ENCODE measurements around the gene HPCAL1.

DNA sequence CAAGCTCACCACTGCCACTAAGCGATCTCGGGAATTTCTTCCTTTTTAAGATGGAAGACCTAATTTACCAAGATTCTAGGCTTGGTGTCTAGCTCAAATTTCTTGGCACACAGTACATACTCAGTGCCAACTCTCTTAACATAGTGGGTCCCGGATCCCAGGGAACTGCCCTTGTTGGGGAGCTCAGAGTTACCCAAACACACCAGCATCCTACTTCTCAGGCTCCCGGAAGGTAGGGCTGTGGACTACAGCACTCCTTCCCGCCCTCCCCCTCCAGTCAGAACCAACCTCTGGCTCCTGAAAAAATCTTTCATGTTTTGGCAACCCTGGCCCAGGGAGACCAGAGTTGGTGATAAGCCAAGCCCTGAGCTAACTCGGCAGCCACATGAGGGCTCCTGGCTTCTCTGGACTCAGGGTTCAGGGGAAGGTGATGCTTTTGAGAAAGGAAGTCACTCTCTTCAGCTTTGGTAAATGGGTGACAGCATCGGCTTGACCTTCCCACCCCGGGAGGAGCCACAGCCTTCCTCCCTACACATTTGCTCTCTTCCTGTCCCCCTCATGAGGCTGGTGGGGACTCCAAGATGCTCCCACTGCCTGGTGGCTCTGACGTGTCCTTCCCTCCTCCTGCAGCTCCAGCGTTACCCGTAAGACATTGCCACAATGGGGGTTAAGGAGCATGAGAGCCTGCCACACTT, 136.6 kb downstream of the HPCAL1 start:
- TF ChIP-seq POLR2A (IDR thresholded peaks at IDR 0.05), result no peak
- TF ChIP-seq, protein P1, sequence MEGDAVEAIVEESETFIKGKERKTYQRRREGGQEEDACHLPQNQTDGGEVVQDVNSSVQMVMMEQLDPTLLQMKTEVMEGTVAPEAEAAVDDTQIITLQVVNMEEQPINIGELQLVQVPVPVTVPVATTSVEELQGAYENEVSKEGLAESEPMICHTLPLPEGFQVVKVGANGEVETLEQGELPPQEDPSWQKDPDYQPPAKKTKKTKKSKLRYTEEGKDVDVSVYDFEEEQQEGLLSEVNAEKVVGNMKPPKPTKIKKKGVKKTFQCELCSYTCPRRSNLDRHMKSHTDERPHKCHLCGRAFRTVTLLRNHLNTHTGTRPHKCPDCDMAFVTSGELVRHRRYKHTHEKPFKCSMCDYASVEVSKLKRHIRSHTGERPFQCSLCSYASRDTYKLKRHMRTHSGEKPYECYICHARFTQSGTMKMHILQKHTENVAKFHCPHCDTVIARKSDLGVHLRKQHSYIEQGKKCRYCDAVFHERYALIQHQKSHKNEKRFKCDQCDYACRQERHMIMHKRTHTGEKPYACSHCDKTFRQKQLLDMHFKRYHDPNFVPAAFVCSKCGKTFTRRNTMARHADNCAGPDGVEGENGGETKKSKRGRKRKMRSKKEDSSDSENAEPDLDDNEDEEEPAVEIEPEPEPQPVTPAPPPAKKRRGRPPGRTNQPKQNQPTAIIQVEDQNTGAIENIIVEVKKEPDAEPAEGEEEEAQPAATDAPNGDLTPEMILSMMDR (IDR thresholded peaks at IDR 0.05), result no peak

Data from lower leg skin (tissue), 3 donors.